HCT116 (cell line): Measurements from ENCODE around the gene ARHGEF10L. TPM values are rescaled to one million over a fixed set of nuclear protein-coding genes. Genes with fewer than 3 reads are reported as not detected.

Source experiments
- ATAC-seq: fragments of 200-7000 bp; cut with Tn5 transposase; 2 replicates; pipeline ENCODE4 v1.9.1; 2020; ENCODE audit warnings: mild to moderate bottlenecking, moderate library complexity
- BruUV-seq: library from RNA; stranded (reverse); fragments of 400-500 nt; replicated peaks from 2 replicates; lab custom pipeline; 2021; lab: Mats Ljungman, UMichigan
- CTCF ChIA-PET: fragments of 300-600 bp; sonication (Branson Sonifier 250); formaldehyde crosslinking; loops from one replicate; lab custom pipeline; 2021; ENCODE audit warnings: antibody characterized with exemption; lab: Charles Lee
- POLR2A ChIA-PET: fragments of 300-600, 350-600 bp; sonication (Branson Sonifier 250); formaldehyde crosslinking; loops from one replicate; lab custom pipeline; 2021; ENCODE audit warnings: antibody characterized with exemption; lab: Charles Lee
- RAD21 ChIA-PET, 2 experiments: fragments of 300-600 bp; sonication (Branson Sonifier 250); formaldehyde crosslinking; loops; one replicate each; lab custom pipeline; 2023; ENCODE audit warnings: low total read pairs in 2 of 2; ENCODE audit not compliant: uncharacterized antibody in 2 of 2, unreplicated experiment in 2 of 2, low non-redundant PET in 1 of 2; lab: Charles Lee
- DNase-seq: peaks from one replicate; pipeline ENCODE4 v3.0.0-alpha.2; 2010; ENCODE audit warnings: low read depth, low spot score
- H2AFZ ChIP-seq: fragments of 200-600 bp; shearing (Covaris generic), sonication (generic); 2 replicates; pipeline ENCODE4 v1.6.1; 2017; ENCODE audit warnings: low read depth, mixed run types, mixed read lengths, antibody characterized with exemption, low read length; ENCODE audit not compliant: poor library complexity, severe bottlenecking
- H3K27ac ChIP-seq: 2 replicates; pipeline ENCODE4 v1.5.1; 2012; ENCODE audit warnings: low read depth, low read length
- H3K27me3 ChIP-seq: fragments of 200-600 bp; sonication (generic); 2 replicates; pipeline ENCODE4 v1.6.1; 2016; ENCODE audit warnings: mixed run types, low read length, mixed read lengths; ENCODE audit not compliant: insufficient read depth
- H3K36me3 ChIP-seq, 2 experiments: fragments of 200-500 bp in 1 of 2; fragments of 200-600 bp in 1 of 2; sonication (Bioruptor generic) in 1 of 2; sonication (generic) in 1 of 2; 2 replicates each; pipeline versions ENCODE4 v1.5.1 to v1.6.1; 2014 to 2016; ENCODE audit warnings: low read length in 2 of 2, inconsistent platforms in 1 of 2, mixed read lengths in 1 of 2, mixed run types in 1 of 2; ENCODE audit not compliant: insufficient read depth in 2 of 2, control insufficient read depth in 1 of 2
- H3K4me1 ChIP-seq, 2 experiments: fragments of 200-600 bp in 1 of 2; sonication (generic) in 1 of 2; 2 replicates each; pipeline versions ENCODE4 v1.5.1 to v1.6.1; 2012 to 2017; ENCODE audit warnings: low read length in 2 of 2, inconsistent platforms in 1 of 2, mild to moderate bottlenecking in 1 of 2, mixed read lengths in 1 of 2, mixed run types in 1 of 2, moderate library complexity in 1 of 2; ENCODE audit not compliant: insufficient read depth in 2 of 2, control insufficient read depth in 1 of 2
- H3K4me2 ChIP-seq: fragments of 200-600 bp; sonication (generic); 2 replicates; pipeline ENCODE4 v1.6.1; 2017; ENCODE audit warnings: mixed run types, low read length, mixed read lengths
- H3K4me3 ChIP-seq, 2 experiments: fragments of 200-600 bp in 1 of 2; sonication (generic) in 1 of 2; replicated peaks in 1 of 2; 2 replicates each; pipeline ENCODE4 v1.5.1; 2011 to 2016; ENCODE audit warnings: low read length in 2 of 2, control low read depth in 1 of 2, low read depth in 1 of 2, mild to moderate bottlenecking in 1 of 2, mixed read lengths in 1 of 2, mixed run types in 1 of 2
- H3K79me2 ChIP-seq: fragments of 200-600 bp; sonication (generic); 2 replicates; pipeline ENCODE4 v1.6.1; 2017; ENCODE audit warnings: mild to moderate bottlenecking, mixed run types, low read length, moderate library complexity, mixed read lengths; ENCODE audit not compliant: insufficient read depth
- H3K9ac ChIP-seq: fragments of 200-600 bp; sonication (generic); 2 replicates; pipeline ENCODE4 v1.6.1; 2016; ENCODE audit warnings: low read length, mixed read lengths
- H3K9me2 ChIP-seq: fragments of 200-600 bp; sonication (generic), shearing (Covaris generic); 2 replicates; pipeline ENCODE4 v1.6.1; 2017; ENCODE audit warnings: mixed run types, mild to moderate bottlenecking, moderate library complexity; ENCODE audit not compliant: insufficient read depth
- H3K9me3 ChIP-seq, 2 experiments: fragments of 200-500 bp in 1 of 2; fragments of 200-600 bp in 1 of 2; sonication (Bioruptor generic) in 1 of 2; sonication (generic) in 1 of 2; 2 replicates each; pipeline ENCODE4 v1.6.1; 2014 to 2017; ENCODE audit warnings: low read length in 2 of 2, mixed read lengths in 2 of 2, inconsistent platforms in 1 of 2, low read depth in 1 of 2, mild to moderate bottlenecking in 1 of 2, mixed run types in 1 of 2, moderate library complexity in 1 of 2; ENCODE audit not compliant: control insufficient read depth in 1 of 2, insufficient read depth in 1 of 2
- H4K20me1 ChIP-seq: fragments of 200-600 bp; sonication (generic), shearing (Covaris generic); 2 replicates; pipeline ENCODE4 v1.6.1; 2017; ENCODE audit warnings: mixed run types, mild to moderate bottlenecking, moderate library complexity; ENCODE audit not compliant: insufficient read depth
- CTCF ChIP-seq, 3 experiments: fragments of 200-600 bp in 1 of 3; sonication (generic) in 1 of 3; IDR thresholded peaks in 2 of 3; conservative IDR thresholded peaks in 1 of 3; 2 replicates each; pipeline ENCODE4 v1.5.1; 2012 to 2017; ENCODE audit warnings: low read depth in 2 of 3, low read length in 2 of 3, antibody characterized with exemption in 1 of 3, borderline replicate concordance in 1 of 3, control low read depth in 1 of 3, mild to moderate bottlenecking in 1 of 3, mixed read lengths in 1 of 3, mixed run types in 1 of 3, moderate library complexity in 1 of 3; ENCODE audit not compliant: insufficient read depth in 1 of 3
- EGR1 ChIP-seq: IDR thresholded peaks from 2 replicates; pipeline ENCODE4 v1.6.1; 2012; ENCODE audit warnings: low read depth
- EZH2phosphoT487 ChIP-seq: fragments of 200-600 bp; IDR thresholded peaks from 2 replicates; pipeline ENCODE4 v1.6.1; 2018; ENCODE audit warnings: antibody characterized with exemption, borderline replicate concordance
- FOSL1 ChIP-seq: IDR thresholded peaks from 2 replicates; pipeline ENCODE4 v1.6.1; 2012; ENCODE audit warnings: low read depth
- JUND ChIP-seq: IDR thresholded peaks from 2 replicates; pipeline ENCODE4 v1.6.1; 2012
- RAD21 ChIP-seq: IDR thresholded peaks from 2 replicates; pipeline ENCODE4 v1.6.1; 2012; ENCODE audit warnings: low read depth, mild to moderate bottlenecking
- SP1 ChIP-seq: IDR thresholded peaks from 2 replicates; pipeline ENCODE4 v1.6.1; 2012; ENCODE audit warnings: low read depth
- SRF ChIP-seq: IDR thresholded peaks from 2 replicates; pipeline ENCODE4 v1.6.1; 2012; ENCODE audit warnings: low read depth
- TCF7L2 ChIP-seq: IDR thresholded peaks from 2 replicates; pipeline ENCODE4 v1.7.0; 2011; ENCODE audit warnings: borderline replicate concordance, inconsistent platforms; ENCODE audit not compliant: insufficient read depth, insufficient read length; ENCODE audit errors: extremely low read depth
- YY1 ChIP-seq: IDR thresholded peaks from 2 replicates; pipeline ENCODE4 v1.6.1; 2011; ENCODE audit warnings: low read length, low read depth, moderate library complexity, mild to moderate bottlenecking; ENCODE audit not compliant: insufficient replicate concordance; ENCODE audit errors: extremely low read depth
- ZNF274 ChIP-seq: fragments of 200-500 bp; sonication (Bioruptor generic); IDR thresholded peaks from 2 replicates; pipeline ENCODE4 v1.6.1; 2014; ENCODE audit warnings: mild to moderate bottlenecking, low read depth, low read length, inconsistent platforms
- intact Hi-C: fragments of 100-400 bp; cut with micrococcal nuclease; formaldehyde crosslinking; loops from 2 replicates; pipeline ENCODE4 v1.10.0; 2022
- total RNA-seq: library from RNA; stranded (reverse); gene quantifications from one replicate; pipeline ENCODE4 v1.2.1, GENCODE V29; 2021; ENCODE audit not compliant: unreplicated experiment
- TF ChIP-seq, protein P1 (sequence below): IDR thresholded peaks from 2 replicates; pipeline ENCODE4 v1.6.1; 2012

ARHGEF10L gene
- total RNA-seq, 1 experiment from 2014 or later = 14.7 TPM

GRCh38 chr1:17635811-17636210 is 96.3 kb downstream of the ARHGEF10L start:
- intact Hi-C loops = no loop called here
- no peak overlapping the region for H2AFZ ChIP-seq
- no peaks in the 10 kb centered on the region for H3K27me3 ChIP-seq
- H3K9ac ChIP-seq = no peak overlapping the region
- ChIA-PET RAD21 (no interaction called here), CTCF (no interaction called here), POLR2A (no interaction called here)
- no peak overlapping the region for H3K4me3 ChIP-seq
- H3K4me1 ChIP-seq = peaks cover 5 to 12% of the 10 kb centered on the region in 2 experiments
- ATAC-seq (no peak), DNase-seq (no peak)
- no peak overlapping the region for H3K4me2 ChIP-seq
- H3K9me2 ChIP-seq = no peaks in the 10 kb centered on the region
- no peak overlapping the region for H3K27ac ChIP-seq
- H4K20me1 ChIP-seq = no peaks in the 10 kb centered on the region
- no peaks in the 10 kb centered on the region for H3K79me2 ChIP-seq
- no TSS peak for BruUV-seq
- TF ChIP-seq CTCF (IDR thresholded peaks at IDR 0.05 in 2 of 3, conservative IDR thresholded peaks at IDR 0.05 in 1 of 3; ENCODE audit: borderline replicate concordance in 1 of 3, insufficient read depth in 1 of 3, low read depth in 2 of 3, low read length in 2 of 3) = no peak
- no peak for TF ChIP-seq JUND
- TF ChIP-seq, protein P1, sequence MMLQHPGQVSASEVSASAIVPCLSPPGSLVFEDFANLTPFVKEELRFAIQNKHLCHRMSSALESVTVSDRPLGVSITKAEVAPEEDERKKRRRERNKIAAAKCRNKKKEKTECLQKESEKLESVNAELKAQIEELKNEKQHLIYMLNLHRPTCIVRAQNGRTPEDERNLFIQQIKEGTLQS = no peak
- TF ChIP-seq ZNF274 = no peak
- TF ChIP-seq FOSL1 = no peak
- TF ChIP-seq EZH2phosphoT487 = no peak
- no peak for TF ChIP-seq EGR1
- TF ChIP-seq SRF = no peak
- no peak for TF ChIP-seq RAD21
- no peak for TF ChIP-seq SP1
- TF ChIP-seq TCF7L2 = no peak
- TF ChIP-seq YY1 = no peak
- no peaks in the 10 kb centered on the region for H3K9me3 ChIP-seq
- peaks cover 0 to 11% of the 10 kb centered on the region in 2 experiments; a peak in 1 of 4 replicates for H3K36me3 ChIP-seq
